T-helper 1 cell treated with Interleukin-12 subunit alpha and Interleukin-12 subunit beta and Interleukin-4 antibody, amounts not matched to agents 30 ng/mL and 1 ng/mL, for 36 hours (primary cell): ENCODE results near the gene HDAC2. TPM values are rescaled to one million over a fixed set of nuclear protein-coding genes. Genes with fewer than 3 reads are reported as not detected.
"Not testable (repeated sequence)": the region's sequence is repeated elsewhere in the genome, so short reads cannot be mapped to it uniquely, and the experiment has no call there.

ENCODE experiments used
- intact Hi-C: fragments of 100-400 bp; cut with micrococcal nuclease; formaldehyde crosslinking; loops from one replicate; pipeline ENCODE4 v1.15.1; 2024
- total RNA-seq: library from RNA; stranded (reverse); gene quantifications from 2 replicates; pipeline ENCODE4 v1.2.3, GENCODE V29; 2022

HDAC2 gene
- total RNA-seq, 1 donor from 2014 or later = 70.7 TPM

- intact Hi-C loops = no loop called here
Measured at GRCh38 chr6:113976806-113977205, 5.9 kb upstream of the HDAC2 start.

- intact Hi-C loops = loop anchor here (1.0 to 2.0 kb wide), 4 partner anchors 36 to 1885 kb away; partner anchors contain the start of genes FAM229B and TUBE1
Measured at GRCh38 chr6:113971741-113972140, 793 bp upstream of the HDAC2 start.

- intact Hi-C loops = loop anchor here (1.0 to 2.0 kb wide), 5 partner anchors 34 to 1883 kb away; partner anchors contain the start of genes FAM229B and TUBE1
Measured at GRCh38 chr6:113969888-113970804, 802 bp downstream of the HDAC2 start.

GRCh38 chr6:113968472-113968871 lies 2.5 kb downstream of the HDAC2 start:
- intact Hi-C loops = no loop called here

- intact Hi-C loops = no loop called here
Measured at GRCh38 chr6:113967777-113968176, 3.2 kb downstream of the HDAC2 start.

- intact Hi-C loops = no loop called here
Measured at GRCh38 chr6:113960795-113961194, 10.2 kb downstream of the HDAC2 start.

GRCh38 chr6:113959235-113959634 lies 11.7 kb downstream of the HDAC2 start:
- intact Hi-C loops = no loop called here

GRCh38 chr6:113954653-113955052 lies 16.3 kb downstream of the HDAC2 start:
- intact Hi-C loops = no loop called here

GRCh38 chr6:113953346-113953745 lies 17.6 kb downstream of the HDAC2 start:
- intact Hi-C loops = no loop called here

GRCh38 chr6:113949499-113949898 lies 21.4 kb downstream of the HDAC2 start:
- intact Hi-C loops = no loop called here

- intact Hi-C loops = no loop called here
Measured at GRCh38 chr6:113944701-113945100, 26.2 kb downstream of the HDAC2 start.

GRCh38 chr6:113939825-113940224 lies 31.1 kb downstream of the HDAC2 start:
- intact Hi-C loops = no loop called here

- intact Hi-C loops = loop anchor here (1.0 kb wide), 3 partner anchors 27 to 1156 kb away; no protein-coding TSS in a partner anchor
Measured at GRCh38 chr6:113936093-113936934, 34.6 kb downstream of the HDAC2 start.

- intact Hi-C loops = no loop called here
Measured at GRCh38 chr6:113934101-113934500, 36.8 kb downstream of the HDAC2 start.

- intact Hi-C loops = not testable (repeated sequence)
Measured at GRCh38 chr6:113931907-113932306, 39.0 kb downstream of the HDAC2 start.

GRCh38 chr6:113930183-113930582 lies 40.8 kb downstream of the HDAC2 start:
- intact Hi-C loops = no loop called here

GRCh38 chr6:113927001-113927400 lies 43.9 kb downstream of the HDAC2 start:
- intact Hi-C loops = no loop called here

- intact Hi-C loops = no loop called here
Measured at GRCh38 chr6:113925378-113925777, 45.6 kb downstream of the HDAC2 start.

GRCh38 chr6:113924312-113924723 lies 46.6 kb downstream of the HDAC2 start:
- intact Hi-C loops = no loop called here

- intact Hi-C loops = no loop called here
Measured at GRCh38 chr6:113923526-113923925, 47.4 kb downstream of the HDAC2 start.

- intact Hi-C loops = no loop called here
Measured at GRCh38 chr6:113921299-113921904, 49.5 kb downstream of the HDAC2 start.
